Pancreas (tissue), 10 donors: ENCODE measurements around the gene SASH1. TPM values are rescaled to one million over a fixed set of nuclear protein-coding genes. Genes with fewer than 3 reads are reported as not detected.

Experiments
- ATAC-seq, 4 donors: fragments of 200-7000 bp; cut with Tn5 transposase; one replicate each; pipeline versions ENCODE4 v1.8.0 to v1.9.1; 2020; ENCODE audit warnings: mild to moderate bottlenecking in 4 of 4, moderate library complexity in 4 of 4
- DNase-seq, 6 donors: peaks; one replicate each; pipeline ENCODE4 v3.0.0-alpha.2; 2020
- FAIRE-seq: peaks from 2 replicates; lab custom pipeline; 2012; peaks lifted over from hg19 to GRCh38; lab: Jason Lieb, UNC
- H3K27ac ChIP-seq, 4 donors: fragments of 200-600 bp; sonication (generic); 1 replicate in 3 of 4; 2 replicates in 1 of 4; pipeline versions ENCODE4 v1.5.0 to v1.8.0; 2020
- H3K27me3 ChIP-seq, 4 donors: fragments of 200-600 bp; one replicate each; pipeline ENCODE4 v1.8.0; 2021
- H3K36me3 ChIP-seq, 3 donors: fragments of 200-600 bp; sonication (generic) in 1 of 3; one replicate each; pipeline versions ENCODE4 v1.5.0 to v1.8.0; 2020 to 2021
- H3K4me1 ChIP-seq, 3 donors: fragments of 200-600 bp; one replicate each; pipeline ENCODE4 v1.8.0; 2021
- H3K4me3 ChIP-seq, 4 donors: fragments of 200-600 bp; sonication (generic) in 2 of 4; one replicate each; pipeline versions ENCODE4 v1.5.0 to v1.8.0; 2020 to 2021
- H3K9me3 ChIP-seq, 4 donors: fragments of 200-600 bp; one replicate each; pipeline ENCODE4 v1.8.0; 2021
- WGBS, 2 donors: extraction: QIAGEN DNeasy Blood & Tissue Kit; methylation state at CpG; one replicate each; pipeline ENCODE4 v1.1.7; 2013; 5-methylcytosine and 5-hydroxymethylcytosine counted together
- intact Hi-C, 3 donors: fragments of 100-400 bp; cut with DNase I; formaldehyde crosslinking; loops; one replicate each; pipeline versions ENCODE4 v1.11.1 to v1.14.2; 2022
- polyA plus RNA-seq, 2 donors: library from polyadenylated mRNA; stranded (reverse); fragments of 200-250 nt; gene quantifications; one replicate each; pipeline ENCODE4 v1.2.3, GENCODE V29; 2013
- total RNA-seq, 6 donors: library from RNA; stranded (reverse); fragmentation: NEBNext Ultra II Directional in 4 of 6; extraction: Animal tissue kit (Norgen Biotek cat#: 25700) in 4 of 6; gene quantifications; one replicate each; pipeline versions ENCODE4 v1.2.1 to v1.2.4, GENCODE V29; 2021 to 2023
- TF ChIP-seq, protein P1 (sequence below), 4 donors: fragments of 200-600 bp; sonication (generic) in 3 of 4; IDR thresholded peaks; one replicate each; pipeline versions ENCODE4 v1.5.0 to v1.8.0; 2021; ENCODE audit warnings: antibody characterized with exemption in 4 of 4
- donor health status: healthy with polysubstance abuse.
- donor health status: DM: no; HTN: no; CAD: no; lungs with moderate emphysema.
- donor health status: DM: no; HTN: no; CAD: no.
- donor health status: control.
- donor health status: control.
- donor health status: Bipolar disorder and iron deficiency.
- donor health status: DM: yes; HTN: yes; CAD: no.
- donor health status: DM: no; HTN: no; CAD: no.
- donor health status: DM: no; HTN: no; CAD: no.
- donor health status: DM: yes; HTN: yes; CAD: no.

SASH1 gene
- total and polyA plus RNA-seq, 8 donors = 5.1 to 15.3 (median 8.9) TPM

DNA sequence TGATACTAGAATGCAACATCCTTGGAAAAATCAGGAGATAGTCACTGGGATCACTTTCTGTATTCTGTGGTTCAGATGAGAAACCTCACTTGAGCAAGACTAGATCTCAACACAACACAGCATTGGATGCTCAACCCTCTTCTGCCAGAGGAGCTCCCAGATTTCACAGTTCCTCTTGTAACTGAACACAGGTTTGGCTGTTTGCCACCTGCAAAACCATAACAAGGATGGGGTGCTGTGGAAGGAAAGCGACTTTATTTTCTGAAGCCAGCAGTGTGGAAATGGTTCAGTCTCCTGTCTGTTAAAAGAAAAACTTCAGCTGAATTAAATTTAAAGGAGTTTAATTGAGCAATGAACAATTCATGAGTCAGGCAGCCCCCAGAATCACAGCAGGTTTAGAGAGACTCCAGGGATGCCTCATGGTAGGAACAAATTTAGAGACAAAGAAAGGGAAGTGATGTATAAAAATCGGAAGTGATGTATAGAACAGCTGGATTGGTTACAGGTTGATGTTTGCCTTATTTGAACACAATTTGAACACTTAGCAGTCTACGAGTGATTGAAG lies 254.3 kb downstream of the SASH1 start:
- H3K9me3 ChIP-seq = no peaks in the 10 kb centered on the region
- H3K36me3 ChIP-seq = no peaks in the 10 kb centered on the region
- DNase-seq (no peak), FAIRE-seq (no peak), ATAC-seq (no peak)
- 83 to 93% methylated on average over 3 of the region's 3 CpGs for WGBS, 2 donors
- no peak overlapping the region for H3K27ac ChIP-seq
- no peak overlapping the region for H3K4me3 ChIP-seq
- no peaks in the 10 kb centered on the region for H3K4me1 ChIP-seq
- intact Hi-C loops = no loop called here
- no peaks in the 10 kb centered on the region for H3K27me3 ChIP-seq
- TF ChIP-seq, protein P1, sequence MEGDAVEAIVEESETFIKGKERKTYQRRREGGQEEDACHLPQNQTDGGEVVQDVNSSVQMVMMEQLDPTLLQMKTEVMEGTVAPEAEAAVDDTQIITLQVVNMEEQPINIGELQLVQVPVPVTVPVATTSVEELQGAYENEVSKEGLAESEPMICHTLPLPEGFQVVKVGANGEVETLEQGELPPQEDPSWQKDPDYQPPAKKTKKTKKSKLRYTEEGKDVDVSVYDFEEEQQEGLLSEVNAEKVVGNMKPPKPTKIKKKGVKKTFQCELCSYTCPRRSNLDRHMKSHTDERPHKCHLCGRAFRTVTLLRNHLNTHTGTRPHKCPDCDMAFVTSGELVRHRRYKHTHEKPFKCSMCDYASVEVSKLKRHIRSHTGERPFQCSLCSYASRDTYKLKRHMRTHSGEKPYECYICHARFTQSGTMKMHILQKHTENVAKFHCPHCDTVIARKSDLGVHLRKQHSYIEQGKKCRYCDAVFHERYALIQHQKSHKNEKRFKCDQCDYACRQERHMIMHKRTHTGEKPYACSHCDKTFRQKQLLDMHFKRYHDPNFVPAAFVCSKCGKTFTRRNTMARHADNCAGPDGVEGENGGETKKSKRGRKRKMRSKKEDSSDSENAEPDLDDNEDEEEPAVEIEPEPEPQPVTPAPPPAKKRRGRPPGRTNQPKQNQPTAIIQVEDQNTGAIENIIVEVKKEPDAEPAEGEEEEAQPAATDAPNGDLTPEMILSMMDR (IDR thresholded peaks at IDR 0.05) = no peak

DNA sequence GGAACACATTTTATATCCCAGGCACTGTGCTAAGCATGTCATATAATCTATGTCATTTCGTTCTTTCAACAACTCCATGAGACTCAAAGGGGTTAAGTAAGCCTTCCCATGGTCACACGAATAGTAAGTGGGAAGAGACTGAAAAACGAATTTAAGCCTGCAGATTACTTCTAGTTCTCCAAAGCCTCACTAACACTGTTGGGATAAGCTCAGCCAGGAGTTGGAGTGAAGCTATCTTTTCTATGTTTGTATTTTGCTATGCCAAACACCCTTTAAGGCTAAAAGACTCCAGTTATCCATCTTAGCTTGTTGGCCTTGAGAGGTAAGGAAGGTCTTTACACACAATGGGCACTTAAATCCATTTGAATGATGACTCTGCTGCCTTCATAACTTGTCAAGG lies 256.1 kb downstream of the SASH1 start:
- Histone ChIP-seq H3K27me3 (no peaks in the 10 kb centered on the region), H3K9me3 (no peaks in the 10 kb centered on the region), H3K27ac (no peak overlapping the region), H3K4me3 (no peak overlapping the region), H3K4me1 (no peaks in the 10 kb centered on the region), H3K36me3 (no peaks in the 10 kb centered on the region)
- TF ChIP-seq, protein P1 (IDR thresholded peaks at IDR 0.05) = no peak
- WGBS, 2 donors = 24 to 33% methylated on average over 3 of the region's 3 CpGs
- intact Hi-C loops = no loop called here
- ATAC-seq (no peak), FAIRE-seq (no peak), DNase-seq (no peak)

DNA sequence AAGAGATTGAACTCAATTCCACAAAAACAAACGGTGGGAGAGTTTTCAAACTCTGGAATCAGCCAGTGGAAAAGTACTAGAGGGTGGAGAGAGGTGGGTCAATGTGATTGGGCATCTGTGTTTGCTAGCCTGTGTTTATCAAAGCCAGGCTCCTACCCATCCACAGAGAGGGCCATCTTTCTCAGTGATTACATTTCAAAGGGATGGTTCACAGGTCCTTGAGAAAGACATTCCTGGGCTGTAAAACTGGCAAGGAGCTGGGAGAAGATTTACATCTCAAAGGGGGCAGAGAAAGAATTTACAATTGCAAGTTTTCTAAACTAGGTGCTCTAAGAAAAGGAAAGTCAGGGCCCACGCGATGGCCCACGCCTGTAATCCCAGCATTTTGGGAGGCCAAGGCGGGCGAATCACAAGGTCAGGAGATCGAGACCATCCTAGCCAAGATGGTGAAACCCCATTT lies 257.4 kb downstream of the SASH1 start:
- H3K36me3 ChIP-seq = no peaks in the 10 kb centered on the region
- WGBS, 2 donors = 66 to 74% methylated on average over 7 of the region's 7 CpGs
- H3K27ac ChIP-seq = no peak overlapping the region
- H3K27me3 ChIP-seq = no peaks in the 10 kb centered on the region
- FAIRE-seq (no peak), DNase-seq (no peak), ATAC-seq (no peak)
- H3K9me3 ChIP-seq = no peaks in the 10 kb centered on the region
- intact Hi-C loops = no loop called here
- H3K4me1 ChIP-seq = no peaks in the 10 kb centered on the region
- TF ChIP-seq, protein P1 (IDR thresholded peaks at IDR 0.05) = no peak
- H3K4me3 ChIP-seq = no peak overlapping the region
